ENCODE measurements around the gene CNKSR2.

GRCh38 chrX:21638311-21638710, 264.1 kb downstream of the CNKSR2 start:
- no peak for TF ChIP-seq CTCF (IDR thresholded peaks at IDR 0.05; ENCODE audit: insufficient read depth, low read length, poor library complexity, severe bottlenecking)
- TF ChIP-seq EZH2phosphoT487 (conservative IDR thresholded peaks at IDR 0.05; ENCODE audit: low read length) = no peak

Measured in SU-DHL-6 (cell line).